ENCODE measurements around the gene SNN.

SNN gene

DNA sequence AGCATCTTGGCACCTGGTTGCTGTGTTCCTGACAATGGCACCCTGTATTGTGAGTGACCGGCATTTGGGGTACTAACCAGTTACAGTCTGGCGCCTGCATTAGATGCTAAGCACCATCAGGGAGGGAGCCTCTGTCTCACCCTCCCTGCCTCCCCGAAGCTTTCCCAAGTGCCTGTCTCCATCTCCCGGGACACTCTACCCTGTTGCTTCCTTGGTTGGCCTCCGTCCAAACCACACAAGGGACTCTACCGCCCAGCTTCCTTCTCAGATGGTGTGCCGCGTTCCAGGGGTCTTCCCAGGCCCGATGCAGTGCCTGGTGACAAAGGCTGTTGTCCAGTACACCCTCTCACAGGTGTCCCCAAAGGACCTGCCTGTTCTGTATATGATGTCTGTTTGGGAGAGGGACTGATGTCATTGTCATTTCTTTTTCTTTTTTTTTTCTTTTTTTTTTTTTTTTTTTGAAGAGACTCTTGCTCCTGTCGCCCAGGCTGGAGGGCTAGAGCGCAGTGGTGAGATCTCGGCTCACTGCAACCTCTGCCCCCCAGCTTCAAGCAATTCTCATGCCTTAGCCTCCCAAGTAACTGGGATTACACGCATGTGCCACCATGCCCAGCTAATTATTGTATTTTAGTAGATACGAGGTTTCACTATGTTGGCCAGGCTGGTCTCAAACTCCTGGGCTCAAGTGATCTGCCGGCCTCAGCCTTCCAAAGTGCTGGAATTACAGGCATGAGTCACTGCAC, 6.7 kb downstream of the SNN start:
- Histone ChIP-seq H3K9me3 (ENCODE audit: insufficient read depth, low read depth, low read length) (peaks cover 2% of the 10 kb centered on the region), H4K91ac (ENCODE audit: low read depth, low read length) (no peak overlapping the region), H3K79me2 (ENCODE audit: control insufficient read depth, insufficient read depth, low read length, poor library complexity) (peaks cover 6% of the 10 kb centered on the region), H3K4me1 (ENCODE audit: control insufficient read depth in 1 of 2, insufficient read depth in 2 of 2, low read length in 2 of 2) (peaks cover 38 to 45% of the 10 kb centered on the region in 2 experiments), H3K14ac (ENCODE audit: low read length) (no peak overlapping the region), H3K23ac (ENCODE audit: low read length) (no peak overlapping the region), H2BK120ac (ENCODE audit: insufficient read depth, low read length, poor library complexity) (peak overlapping the region; percentile 13), H2AFZ (ENCODE audit: insufficient read depth, low read length, poor library complexity) (peak overlapping the region; percentile 21), H3K18ac (ENCODE audit: low read length) (peak overlapping the region; percentile 8), H3K27ac (ENCODE audit: low read depth, low read length) (no peak overlapping the region), H3K9ac (ENCODE audit: low read length) (no peak overlapping the region), H3K27me3 (ENCODE audit: insufficient read depth, low read length) (no peaks in the 10 kb centered on the region), H3K4me2 (ENCODE audit: low read length) (no peak overlapping the region), H3K36me3 (ENCODE audit: control insufficient read depth in 1 of 2, insufficient read depth in 2 of 2, low read length in 2 of 2) (peaks cover 35 to 41% of the 10 kb centered on the region in 2 experiments), H2BK12ac (ENCODE audit: low read length) (peak overlapping the region; percentile 42), H4K12ac (ENCODE audit: low read depth, low read length) (no peak overlapping the region), H2BK5ac (ENCODE audit: low read depth, low read length, poor library complexity) (peak overlapping the region; percentile 2), H3K79me1 (ENCODE audit: low read length) (peaks cover 2% of the 10 kb centered on the region), H4K8ac (ENCODE audit: low read depth, low read length) (peak overlapping the region; percentile 1), H2AK5ac (ENCODE audit: low read length) (peak overlapping the region; percentile 62), H3K4me3 (ENCODE audit: low read depth, low read length) (no peak overlapping the region), H3K4ac (ENCODE audit: low read depth, low read length) (no peak overlapping the region)
- no peak for DNase-seq
- no CpG with 5 or more reads among the region's 15 CpGs for WGBS (ENCODE audit: extremely low coverage, insufficient coverage, insufficient read length)

DNA sequence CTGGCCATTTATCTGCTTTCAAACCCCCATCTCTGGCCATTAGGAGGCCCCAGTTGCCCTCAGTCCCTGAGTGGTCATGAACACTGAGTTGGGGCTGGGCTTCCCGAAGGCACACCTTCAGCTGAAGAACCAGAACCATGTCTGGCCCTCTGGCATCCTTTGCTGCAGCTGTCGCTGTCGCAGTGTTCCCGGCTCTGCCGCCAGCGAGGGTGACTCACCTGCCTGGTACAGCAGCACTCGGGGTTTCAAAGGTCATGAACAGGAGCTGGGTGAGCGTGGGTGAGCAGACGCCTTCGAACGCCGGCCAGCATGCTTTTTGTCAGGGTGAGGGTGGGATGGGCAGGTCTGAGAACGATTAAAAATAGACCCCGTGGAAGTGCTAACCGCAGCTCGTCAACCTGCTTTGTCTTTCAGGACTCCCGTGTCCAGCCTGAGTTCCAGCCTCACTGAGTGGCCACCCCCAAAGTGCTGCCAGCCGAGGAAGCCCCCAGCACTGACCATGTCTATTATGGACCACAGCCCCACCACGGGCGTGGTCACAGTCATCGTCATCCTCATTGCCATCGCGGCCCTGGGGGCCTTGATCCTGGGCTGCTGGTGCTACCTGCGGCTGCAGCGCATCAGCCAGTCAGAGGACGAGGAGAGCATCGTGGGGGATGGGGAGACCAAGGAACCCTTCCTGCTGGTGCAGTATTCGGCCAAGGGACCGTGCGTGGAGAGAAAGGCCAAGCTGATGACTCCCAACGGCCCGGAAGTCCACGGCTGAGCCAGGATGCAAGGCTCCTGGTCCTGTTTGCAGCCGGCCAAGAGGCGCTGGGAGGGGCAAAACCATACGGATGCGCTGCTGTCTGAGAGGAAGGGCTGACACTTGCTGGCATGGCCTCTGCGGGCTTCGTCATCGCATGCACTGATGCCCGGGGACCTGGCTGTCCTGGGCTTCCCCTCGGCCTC, 7.6 kb downstream of the SNN start:
- Histone ChIP-seq H3K4me1 (ENCODE audit: control insufficient read depth in 1 of 2, insufficient read depth in 2 of 2, low read length in 2 of 2) (peaks cover 36 to 42% of the 10 kb centered on the region in 2 experiments), H3K79me1 (ENCODE audit: low read length) (peaks cover 2% of the 10 kb centered on the region), H4K91ac (ENCODE audit: low read depth, low read length) (no peak overlapping the region), H2BK12ac (ENCODE audit: low read length) (no peak overlapping the region), H3K27me3 (ENCODE audit: insufficient read depth, low read length) (no peaks in the 10 kb centered on the region), H3K18ac (ENCODE audit: low read length) (peak overlapping the region; percentile 17), H4K12ac (ENCODE audit: low read depth, low read length) (no peak overlapping the region), H2BK5ac (ENCODE audit: low read depth, low read length, poor library complexity) (no peak overlapping the region), H3K14ac (ENCODE audit: low read length) (no peak overlapping the region), H3K9me3 (ENCODE audit: insufficient read depth, low read depth, low read length) (peaks cover 2% of the 10 kb centered on the region), H2BK120ac (ENCODE audit: insufficient read depth, low read length, poor library complexity) (no peak overlapping the region), H3K27ac (ENCODE audit: low read depth, low read length) (peak overlapping the region; percentile 11), H2AFZ (ENCODE audit: insufficient read depth, low read length, poor library complexity) (no peak overlapping the region), H3K4me3 (ENCODE audit: low read depth, low read length) (no peak overlapping the region), H3K4ac (ENCODE audit: low read depth, low read length) (no peak overlapping the region), H3K9ac (ENCODE audit: low read length) (no peak overlapping the region), H2AK5ac (ENCODE audit: low read length) (peak overlapping the region; percentile 11), H3K36me3 (ENCODE audit: control insufficient read depth in 1 of 2, insufficient read depth in 2 of 2, low read length in 2 of 2) (peaks cover 38 to 39% of the 10 kb centered on the region in 2 experiments), H4K8ac (ENCODE audit: low read depth, low read length) (no peak overlapping the region), H3K23ac (ENCODE audit: low read length) (no peak overlapping the region), H3K79me2 (ENCODE audit: control insufficient read depth, insufficient read depth, low read length, poor library complexity) (peaks cover 6% of the 10 kb centered on the region), H3K4me2 (ENCODE audit: low read length) (no peak overlapping the region)
- no CpG with 5 or more reads among the region's 42 CpGs for WGBS (ENCODE audit: extremely low coverage, insufficient coverage, insufficient read length)
- DNase-seq = peak; percentile 84 to 90

DNA sequence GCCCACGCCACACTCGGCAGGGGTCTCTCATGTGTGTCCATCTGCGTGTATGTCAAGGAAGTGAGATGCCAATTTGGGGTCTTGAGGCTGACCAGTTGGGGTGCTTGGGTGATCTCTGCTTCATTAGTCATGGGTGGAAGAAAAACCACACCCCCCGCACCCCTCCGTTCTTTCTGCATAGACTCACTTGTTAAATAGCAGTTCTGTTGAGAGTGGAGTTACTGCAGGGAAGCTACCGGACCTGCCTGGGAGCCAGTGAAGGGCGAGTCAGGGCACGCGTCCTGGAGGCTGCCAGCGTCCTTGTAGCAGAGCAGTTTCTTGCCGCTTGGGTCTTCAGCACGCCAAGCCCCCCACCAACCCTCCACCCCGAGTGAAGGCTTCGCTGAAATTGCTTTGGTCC, 8.5 kb downstream of the SNN start:
- Histone ChIP-seq H3K18ac (ENCODE audit: low read length) (peak overlapping the region; percentile 17), H3K79me1 (ENCODE audit: low read length) (peaks cover 2% of the 10 kb centered on the region), H2AFZ (ENCODE audit: insufficient read depth, low read length, poor library complexity) (no peak overlapping the region), H4K12ac (ENCODE audit: low read depth, low read length) (no peak overlapping the region), H2BK120ac (ENCODE audit: insufficient read depth, low read length, poor library complexity) (no peak overlapping the region), H2BK5ac (ENCODE audit: low read depth, low read length, poor library complexity) (peak overlapping the region; percentile 27), H3K4me3 (ENCODE audit: low read depth, low read length) (no peak overlapping the region), H4K91ac (ENCODE audit: low read depth, low read length) (no peak overlapping the region), H3K27ac (ENCODE audit: low read depth, low read length) (no peak overlapping the region), H3K9ac (ENCODE audit: low read length) (no peak overlapping the region), H3K4ac (ENCODE audit: low read depth, low read length) (no peak overlapping the region), H3K79me2 (ENCODE audit: control insufficient read depth, insufficient read depth, low read length, poor library complexity) (peaks cover 6% of the 10 kb centered on the region), H3K14ac (ENCODE audit: low read length) (no peak overlapping the region), H3K4me1 (ENCODE audit: control insufficient read depth in 1 of 2, insufficient read depth in 2 of 2, low read length in 2 of 2) (peaks cover 36 to 45% of the 10 kb centered on the region in 2 experiments), H3K4me2 (ENCODE audit: low read length) (no peak overlapping the region), H4K8ac (ENCODE audit: low read depth, low read length) (no peak overlapping the region), H2AK5ac (ENCODE audit: low read length) (no peak overlapping the region), H3K9me3 (ENCODE audit: insufficient read depth, low read depth, low read length) (peaks cover 2% of the 10 kb centered on the region), H3K27me3 (ENCODE audit: insufficient read depth, low read length) (no peaks in the 10 kb centered on the region), H2BK12ac (ENCODE audit: low read length) (no peak overlapping the region), H3K23ac (ENCODE audit: low read length) (no peak overlapping the region), H3K36me3 (ENCODE audit: control insufficient read depth in 1 of 2, insufficient read depth in 2 of 2, low read length in 2 of 2) (peaks cover 38 to 39% of the 10 kb centered on the region in 2 experiments)
- WGBS (ENCODE audit: extremely low coverage, insufficient coverage, insufficient read length) = no CpG with 5 or more reads among the region's 14 CpGs
- no peak for DNase-seq

DNA sequence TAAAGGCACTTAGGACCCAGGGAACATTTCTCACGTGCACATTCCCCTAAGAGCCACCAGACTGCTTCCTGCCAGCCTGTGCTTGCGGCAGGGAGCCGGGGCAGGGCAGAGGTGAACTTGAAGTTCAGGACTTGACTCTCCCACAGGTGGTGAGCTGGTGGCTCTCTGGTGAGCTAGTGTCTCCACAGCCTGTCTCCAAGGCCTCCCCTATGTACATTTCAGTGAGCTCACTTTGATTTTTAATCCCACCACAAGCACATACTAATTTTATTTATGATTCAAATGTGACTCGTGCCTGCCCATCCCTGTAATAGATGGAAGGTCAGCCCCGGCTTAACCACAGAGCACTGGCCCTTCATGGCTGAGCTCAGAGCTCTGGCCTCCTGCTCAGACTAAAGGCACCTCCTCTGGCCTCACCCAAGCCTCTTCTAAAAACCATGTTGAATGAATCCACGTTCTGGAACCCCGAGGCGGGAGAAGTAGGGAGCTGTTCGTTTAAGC, 9.2 kb downstream of the SNN start:
- H3K4ac ChIP-seq (ENCODE audit: low read depth, low read length) = no peak overlapping the region
- no peak overlapping the region for H2BK5ac ChIP-seq (ENCODE audit: low read depth, low read length, poor library complexity)
- H4K91ac ChIP-seq (ENCODE audit: low read depth, low read length) = no peak overlapping the region
- H2BK120ac ChIP-seq (ENCODE audit: insufficient read depth, low read length, poor library complexity) = no peak overlapping the region
- no peak for DNase-seq
- no peak overlapping the region for H3K23ac ChIP-seq (ENCODE audit: low read length)
- WGBS (ENCODE audit: extremely low coverage, insufficient coverage, insufficient read length) = no CpG with 5 or more reads among the region's 9 CpGs
- no peak overlapping the region for H3K4me2 ChIP-seq (ENCODE audit: low read length)
- H3K36me3 ChIP-seq (ENCODE audit: control insufficient read depth in 1 of 2, insufficient read depth in 2 of 2, low read length in 2 of 2) = peaks cover 40 to 42% of the 10 kb centered on the region in 2 experiments
- H3K27ac ChIP-seq (ENCODE audit: low read depth, low read length) = no peak overlapping the region
- no peak overlapping the region for H4K12ac ChIP-seq (ENCODE audit: low read depth, low read length)
- no peak overlapping the region for H2AK5ac ChIP-seq (ENCODE audit: low read length)
- peaks cover 35 to 41% of the 10 kb centered on the region in 2 experiments for H3K4me1 ChIP-seq (ENCODE audit: control insufficient read depth in 1 of 2, insufficient read depth in 2 of 2, low read length in 2 of 2)
- H3K27me3 ChIP-seq (ENCODE audit: insufficient read depth, low read length) = no peaks in the 10 kb centered on the region
- no peak overlapping the region for H3K4me3 ChIP-seq (ENCODE audit: low read depth, low read length)
- H3K79me2 ChIP-seq (ENCODE audit: control insufficient read depth, insufficient read depth, low read length, poor library complexity) = peaks cover 2% of the 10 kb centered on the region
- no peak overlapping the region for H3K14ac ChIP-seq (ENCODE audit: low read length)
- H3K18ac ChIP-seq (ENCODE audit: low read length) = peak overlapping the region; percentile 25
- peaks cover 1% of the 10 kb centered on the region for H3K79me1 ChIP-seq (ENCODE audit: low read length)
- H3K9ac ChIP-seq (ENCODE audit: low read length) = no peak overlapping the region
- H2BK12ac ChIP-seq (ENCODE audit: low read length) = no peak overlapping the region
- peaks cover 2% of the 10 kb centered on the region for H3K9me3 ChIP-seq (ENCODE audit: insufficient read depth, low read depth, low read length)
- no peak overlapping the region for H2AFZ ChIP-seq (ENCODE audit: insufficient read depth, low read length, poor library complexity)
- H4K8ac ChIP-seq (ENCODE audit: low read depth, low read length) = no peak overlapping the region

All from trophoblast cell (in vitro differentiated cells and primary cell).